ENCODE data around the gene PPFIBP2.

DNA sequence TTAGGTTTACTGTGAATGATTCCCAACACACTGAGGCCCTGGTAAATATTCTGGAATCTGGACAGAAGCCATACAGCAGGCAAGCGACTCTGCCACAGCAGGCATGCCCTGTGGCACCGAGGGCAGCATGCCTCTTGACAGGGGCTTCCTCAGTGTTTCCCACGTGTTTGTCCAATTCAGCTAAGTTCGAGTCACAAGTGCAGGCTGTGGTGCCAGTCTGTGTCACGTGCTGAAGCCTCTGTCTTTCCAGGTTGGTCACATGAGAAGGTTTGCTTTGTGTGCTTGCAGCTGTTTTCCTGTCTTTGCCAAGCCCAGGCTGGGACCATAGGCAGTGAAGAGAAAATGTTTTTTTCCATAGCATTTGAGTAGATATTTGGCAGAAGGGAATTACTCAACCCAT is 2.4 kb upstream of the PPFIBP2 start:
- no peak for TF ChIP-seq EP300 (IDR thresholded peaks at IDR 0.05)
- TF ChIP-seq POLR2A (IDR thresholded peaks at IDR 0.05): no peak
